SHP77 treated with DMSO at 0.1 percent for 48 hours (cell line): Measurements from ENCODE around the gene SUN3.
"Not testable (repeated sequence)": the region's sequence is repeated elsewhere in the genome, so short reads cannot be mapped to it uniquely, and the experiment has no call there.

Experiments used
- DNase-seq: peaks from one replicate; lab custom pipeline; 2025; lab: John Stamatoyannopoulos, UW

The SUN3 gene

GRCh38 chr7:47944536-47945260 lies 84.2 kb downstream of the SUN3 start:
- no peak for DNase-seq

GRCh38 chr7:47943676-47944474 lies 85.0 kb downstream of the SUN3 start:
- DNase-seq = no peak

GRCh38 chr7:47942651-47943050 lies 86.3 kb downstream of the SUN3 start:
- DNase-seq = not testable (repeated sequence)

- DNase-seq = no peak
Measured at GRCh38 chr7:47942132-47942531, 86.8 kb downstream of the SUN3 start.

- no peak for DNase-seq
Measured at GRCh38 chr7:47941136-47941844, 87.6 kb downstream of the SUN3 start.

GRCh38 chr7:47940088-47941013 lies 88.6 kb downstream of the SUN3 start:
- DNase-seq = no peak

GRCh38 chr7:47939425-47940036 lies 89.4 kb downstream of the SUN3 start:
- no peak for DNase-seq

- no peak for DNase-seq
Measured at GRCh38 chr7:47938574-47939165, 90.2 kb downstream of the SUN3 start.

- DNase-seq = no peak
Measured at GRCh38 chr7:47937711-47938573, 91.0 kb downstream of the SUN3 start.
